Lower leg skin (tissue), 4 donors: ENCODE results near the gene HDAC1. TPM values are rescaled to one million over a fixed set of nuclear protein-coding genes. Genes with fewer than 3 reads are reported as not detected.

Experiments used
- DNase-seq, 2 donors: peaks; one replicate each; pipeline ENCODE4 v3.0.0-alpha.2; 2019; ENCODE audit warnings: low spot score in 2 of 2
- H3K4me3 ChIP-seq: fragments of 200-600 bp; sonication (generic); 2 replicates; pipeline ENCODE4 v1.5.1; 2017; ENCODE audit warnings: mild to moderate bottlenecking, low read depth; ENCODE audit not compliant: poor library complexity, severe bottlenecking
- POLR2A ChIP-seq, 2 donors: fragments of 450-650 bp; IDR thresholded peaks; one replicate each; pipeline ENCODE4 v1.6.1; 2016 to 2017; ENCODE audit warnings: antibody characterized with exemption in 2 of 2, mild to moderate bottlenecking in 1 of 2, moderate library complexity in 1 of 2
- WGBS, 2 donors: methylation state at CpG; one replicate each; pipeline ENCODE4 v1.1.5; 2018; 5-methylcytosine and 5-hydroxymethylcytosine counted together
- intact Hi-C: fragments of 100-400 bp; cut with DNase I; formaldehyde crosslinking; loops from one replicate; pipeline ENCODE4 v1.15.0; 2023; ENCODE audit warnings: low total_unique reads
- total RNA-seq, 4 donors: library from RNA; depleted of rRNA; stranded (reverse); fragments of >200 nt; gene quantifications; one replicate each; pipeline ENCODE4 v1.1.0, GENCODE V29; 2016
- TF ChIP-seq, protein P1 (sequence below), 3 donors: fragments of 450-650 bp; IDR thresholded peaks; one replicate each; pipeline ENCODE4 v1.5.1; 2016; ENCODE audit warnings: antibody characterized with exemption in 3 of 3, mild to moderate bottlenecking in 3 of 3, moderate library complexity in 2 of 3

Gene HDAC1
- total RNA-seq, 4 donors from 2014 or later: 45.7 to 53.9 (median 47.9) TPM

DNA sequence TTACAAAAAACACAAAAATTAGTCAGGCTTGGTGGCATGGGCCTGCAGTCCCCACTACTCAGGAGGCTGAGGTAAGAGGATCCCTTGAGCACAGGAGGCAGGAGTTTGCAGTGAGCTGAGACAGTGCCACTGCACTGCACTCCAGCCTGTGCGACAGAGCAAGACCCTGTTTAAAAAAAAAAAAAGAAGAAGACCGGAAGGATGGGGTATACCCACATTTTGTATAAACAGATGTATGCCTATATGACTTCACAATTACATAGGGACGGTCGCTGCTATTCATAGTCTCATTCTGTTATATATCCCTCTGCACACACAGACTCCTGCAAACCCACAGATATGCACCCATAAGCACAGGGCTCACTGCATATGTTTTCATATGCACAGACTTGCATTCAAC lies 28.1 kb upstream of the HDAC1 start:
- intact Hi-C loops: no loop called here
- no peak overlapping the region for H3K4me3 ChIP-seq
- DNase-seq: no peak
- TF ChIP-seq POLR2A (IDR thresholded peaks at IDR 0.05): no peak
- TF ChIP-seq, protein P1, sequence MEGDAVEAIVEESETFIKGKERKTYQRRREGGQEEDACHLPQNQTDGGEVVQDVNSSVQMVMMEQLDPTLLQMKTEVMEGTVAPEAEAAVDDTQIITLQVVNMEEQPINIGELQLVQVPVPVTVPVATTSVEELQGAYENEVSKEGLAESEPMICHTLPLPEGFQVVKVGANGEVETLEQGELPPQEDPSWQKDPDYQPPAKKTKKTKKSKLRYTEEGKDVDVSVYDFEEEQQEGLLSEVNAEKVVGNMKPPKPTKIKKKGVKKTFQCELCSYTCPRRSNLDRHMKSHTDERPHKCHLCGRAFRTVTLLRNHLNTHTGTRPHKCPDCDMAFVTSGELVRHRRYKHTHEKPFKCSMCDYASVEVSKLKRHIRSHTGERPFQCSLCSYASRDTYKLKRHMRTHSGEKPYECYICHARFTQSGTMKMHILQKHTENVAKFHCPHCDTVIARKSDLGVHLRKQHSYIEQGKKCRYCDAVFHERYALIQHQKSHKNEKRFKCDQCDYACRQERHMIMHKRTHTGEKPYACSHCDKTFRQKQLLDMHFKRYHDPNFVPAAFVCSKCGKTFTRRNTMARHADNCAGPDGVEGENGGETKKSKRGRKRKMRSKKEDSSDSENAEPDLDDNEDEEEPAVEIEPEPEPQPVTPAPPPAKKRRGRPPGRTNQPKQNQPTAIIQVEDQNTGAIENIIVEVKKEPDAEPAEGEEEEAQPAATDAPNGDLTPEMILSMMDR (IDR thresholded peaks at IDR 0.05): no peak
- whole genome bisulfite sequencing, 2 donors: 87 to 93% methylated on average over 4 of the region's 4 CpGs

DNA sequence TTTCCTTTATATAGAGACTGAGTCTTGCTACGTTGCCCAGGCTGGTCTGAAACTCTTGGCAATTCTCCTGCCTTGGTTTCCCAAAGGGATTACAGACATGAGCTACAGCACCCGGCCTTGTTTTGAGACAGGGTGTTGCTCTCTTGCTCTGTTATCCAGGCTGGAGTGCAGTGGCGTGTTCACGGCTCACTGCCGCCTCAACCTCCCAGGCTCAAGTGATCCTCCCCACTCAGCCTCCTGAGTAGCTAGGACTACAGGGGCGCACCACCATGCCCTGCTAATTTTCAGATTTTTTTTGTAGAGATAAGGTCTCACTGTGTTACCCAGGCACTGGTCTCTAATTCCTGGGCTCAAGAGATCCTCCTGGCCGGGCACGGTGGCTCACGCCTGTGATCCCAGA lies 26.0 kb upstream of the HDAC1 start:
- no peak for DNase-seq
- H3K4me3 ChIP-seq: no peak overlapping the region
- TF ChIP-seq, protein P1 (IDR thresholded peaks at IDR 0.05): no peak
- TF ChIP-seq POLR2A (IDR thresholded peaks at IDR 0.05): no peak
- 95 to 99% methylated on average over 9 of the region's 9 CpGs for WGBS, 2 donors
- intact Hi-C loops: no loop called here

DNA sequence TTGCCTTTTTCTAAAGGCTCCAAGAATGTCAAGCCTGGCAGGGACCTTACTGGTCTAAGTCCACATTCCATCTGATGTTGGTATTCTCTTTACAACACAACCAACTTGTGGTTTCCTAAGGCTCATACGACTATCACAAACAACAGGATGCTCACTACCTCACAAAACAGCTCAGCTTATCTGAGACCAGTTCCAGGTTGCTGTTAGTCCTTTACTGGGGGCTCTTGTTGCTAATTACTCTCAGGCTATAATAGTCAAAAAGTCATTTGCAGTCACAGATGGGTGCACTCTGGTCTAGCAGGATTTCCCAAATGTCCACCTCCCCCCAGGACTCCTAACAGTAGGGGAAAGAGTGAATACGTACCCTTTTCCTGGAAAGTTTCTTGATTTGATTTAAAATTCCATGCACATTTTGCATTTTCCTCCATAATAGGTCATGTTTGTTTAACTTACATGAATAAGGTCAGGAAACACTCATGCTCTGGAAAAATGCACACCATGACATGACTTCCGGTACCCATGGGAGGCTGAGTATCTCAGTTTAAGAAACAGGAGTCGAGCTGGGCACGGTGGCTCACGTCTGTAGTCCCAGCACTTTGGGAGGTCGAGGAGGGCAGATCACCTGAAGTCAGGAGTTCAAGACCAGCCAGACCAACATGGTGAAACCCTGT lies 24.8 kb upstream of the HDAC1 start:
- intact Hi-C loops: no loop called here
- WGBS, 2 donors: 64 to 76% methylated on average over 7 of the region's 7 CpGs

DNA sequence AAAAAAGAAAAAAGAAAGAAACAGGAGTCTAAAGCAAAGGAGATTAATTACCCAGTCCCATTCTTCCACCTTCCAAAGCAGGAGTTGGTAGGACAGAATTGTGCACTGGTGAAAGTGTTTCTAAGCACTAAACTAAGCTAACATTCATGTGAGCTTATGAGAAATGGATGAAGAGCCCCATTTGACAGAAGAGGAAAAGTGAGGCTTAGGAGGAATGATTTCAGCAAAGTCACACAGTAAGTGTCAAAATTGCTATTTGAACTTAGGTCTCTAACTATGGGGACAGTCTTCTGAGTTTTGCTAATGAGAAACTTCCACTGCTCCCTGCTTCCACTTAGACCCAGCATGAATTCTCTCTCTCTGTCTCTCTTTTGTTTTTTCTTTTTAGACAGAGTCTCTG lies 22.1 kb upstream of the HDAC1 start:
- no peak for TF ChIP-seq POLR2A (IDR thresholded peaks at IDR 0.05)
- TF ChIP-seq, protein P1 (IDR thresholded peaks at IDR 0.05): no peak
- H3K4me3 ChIP-seq: no peak overlapping the region
- intact Hi-C loops: no loop called here
- no peak for DNase-seq

More for the DNA sequence above, 24.8 kb upstream of the HDAC1 start:
- no peak for TF ChIP-seq POLR2A (IDR thresholded peaks at IDR 0.05)
- DNase-seq: no peak
- H3K4me3 ChIP-seq: no peak overlapping the region

DNA sequence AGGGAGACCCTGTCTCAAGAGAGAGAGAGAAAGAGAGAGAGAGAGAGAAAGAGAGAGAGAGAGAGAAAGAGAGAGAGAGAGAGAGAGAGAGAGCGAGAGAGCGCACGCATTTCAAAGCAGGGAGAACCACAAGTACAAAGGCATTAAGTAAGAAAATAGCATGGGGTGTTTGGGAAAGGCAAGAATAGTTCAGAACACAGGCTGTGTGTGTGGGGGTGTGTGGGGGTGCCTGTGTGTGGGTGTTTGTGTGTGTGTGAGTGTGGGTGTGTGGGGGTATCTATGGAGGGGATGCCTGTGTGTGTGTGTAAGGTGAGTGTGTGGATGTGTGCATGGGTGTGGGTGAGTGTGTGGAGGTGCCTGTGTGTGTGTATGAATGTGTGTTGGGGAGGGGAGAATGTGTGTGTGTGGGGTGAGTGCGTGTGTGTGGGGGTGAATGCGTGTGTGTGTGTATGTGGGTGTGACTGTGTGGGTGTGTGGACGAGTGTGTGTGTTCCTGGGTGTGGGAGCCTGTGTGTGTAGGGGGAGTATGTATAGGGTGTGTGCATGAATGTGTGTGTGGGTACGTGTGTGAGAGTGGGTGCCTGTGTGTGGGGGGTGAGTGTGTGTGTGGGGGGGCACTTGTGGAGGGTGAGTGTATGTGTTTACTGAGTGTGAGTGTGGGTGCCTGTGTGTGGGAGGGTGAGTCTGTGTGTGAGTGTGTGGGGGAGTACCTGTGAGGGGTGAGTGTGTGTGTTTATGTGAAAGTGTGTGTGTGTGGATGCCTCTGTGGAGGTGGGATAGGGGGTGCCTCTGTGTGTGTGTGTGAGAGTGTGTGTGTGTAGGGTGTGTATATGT lies 19.1 kb upstream of the HDAC1 start:
- no peak for TF ChIP-seq POLR2A (IDR thresholded peaks at IDR 0.05)
- TF ChIP-seq, protein P1 (IDR thresholded peaks at IDR 0.05): no peak
- intact Hi-C loops: no loop called here
- 57 to 64% methylated on average over 7 of the region's 7 CpGs for WGBS, 2 donors
- no peak for DNase-seq
- no peak overlapping the region for H3K4me3 ChIP-seq

DNA sequence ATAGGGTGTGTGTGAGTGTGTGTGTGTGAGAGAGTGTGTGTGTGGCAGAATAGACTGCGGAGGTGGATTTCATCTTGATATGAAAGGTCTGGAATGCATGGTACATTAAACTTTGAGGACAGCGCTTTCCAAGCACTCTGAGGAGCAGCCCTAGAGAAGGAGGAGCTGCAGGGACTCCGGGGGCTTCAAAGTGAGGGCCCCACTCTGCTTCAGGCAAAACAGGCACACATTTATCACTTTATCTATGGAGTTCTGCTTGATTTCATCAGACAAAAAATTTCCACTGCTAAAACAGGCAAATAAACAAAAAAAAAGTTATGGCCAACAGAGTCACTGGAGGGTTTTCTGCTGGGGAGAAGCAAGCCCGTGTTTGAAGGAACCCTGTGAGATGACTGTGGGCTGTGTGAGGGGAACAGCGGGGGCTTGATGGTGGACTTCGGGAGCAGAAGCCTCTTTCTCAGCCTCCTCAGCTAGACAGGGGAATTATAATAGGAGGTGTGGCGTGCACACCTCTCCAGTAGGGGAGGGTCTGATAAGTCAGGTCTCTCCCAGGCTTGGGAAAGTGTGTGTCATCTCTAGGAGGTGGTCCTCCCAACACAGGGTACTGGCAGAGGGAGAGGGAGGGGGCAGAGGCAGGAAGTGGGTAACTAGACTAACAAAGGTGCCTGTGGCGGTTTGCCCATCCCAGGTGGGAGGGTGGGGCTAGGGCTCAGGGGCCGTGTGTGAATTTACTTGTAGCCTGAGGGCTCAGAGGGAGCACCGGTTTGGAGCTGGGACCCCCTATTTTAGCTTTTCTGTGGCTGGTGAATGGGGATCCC lies 18.3 kb upstream of the HDAC1 start:
- no peak overlapping the region for H3K4me3 ChIP-seq
- WGBS, 2 donors: 41 to 45% methylated on average over 10 of the region's 10 CpGs
- no peak for TF ChIP-seq POLR2A (IDR thresholded peaks at IDR 0.05)
- TF ChIP-seq, protein P1 (IDR thresholded peaks at IDR 0.05): no peak
- intact Hi-C loops: no loop called here
- DNase-seq: no peak
